Measurements from ENCODE around the gene EFTUD2.

GRCh38 chr17:44905006-44906000 is 6.1 kb upstream of the EFTUD2 start:
- TF ChIP-seq CTCF (IDR thresholded peaks at IDR 0.05; ENCODE audit: poor library complexity), result no peak
- TF ChIP-seq EZH2phosphoT487 (IDR thresholded peaks at IDR 0.05; ENCODE audit: low read depth, severe bottlenecking, unreplicated experiment), result no peak
- no peak for TF ChIP-seq EZH2 (IDR thresholded peaks at IDR 0.05; ENCODE audit: borderline replicate concordance)

Measured in hepatocyte (in vitro differentiated cells).